EH (cell line): ENCODE data around the gene BFSP2.

Experiments
- DNase-seq: peaks from one replicate; pipeline ENCODE4 v3.0.0-alpha.2; 2015; ENCODE audit warnings: low read depth

BFSP2 gene

DNA sequence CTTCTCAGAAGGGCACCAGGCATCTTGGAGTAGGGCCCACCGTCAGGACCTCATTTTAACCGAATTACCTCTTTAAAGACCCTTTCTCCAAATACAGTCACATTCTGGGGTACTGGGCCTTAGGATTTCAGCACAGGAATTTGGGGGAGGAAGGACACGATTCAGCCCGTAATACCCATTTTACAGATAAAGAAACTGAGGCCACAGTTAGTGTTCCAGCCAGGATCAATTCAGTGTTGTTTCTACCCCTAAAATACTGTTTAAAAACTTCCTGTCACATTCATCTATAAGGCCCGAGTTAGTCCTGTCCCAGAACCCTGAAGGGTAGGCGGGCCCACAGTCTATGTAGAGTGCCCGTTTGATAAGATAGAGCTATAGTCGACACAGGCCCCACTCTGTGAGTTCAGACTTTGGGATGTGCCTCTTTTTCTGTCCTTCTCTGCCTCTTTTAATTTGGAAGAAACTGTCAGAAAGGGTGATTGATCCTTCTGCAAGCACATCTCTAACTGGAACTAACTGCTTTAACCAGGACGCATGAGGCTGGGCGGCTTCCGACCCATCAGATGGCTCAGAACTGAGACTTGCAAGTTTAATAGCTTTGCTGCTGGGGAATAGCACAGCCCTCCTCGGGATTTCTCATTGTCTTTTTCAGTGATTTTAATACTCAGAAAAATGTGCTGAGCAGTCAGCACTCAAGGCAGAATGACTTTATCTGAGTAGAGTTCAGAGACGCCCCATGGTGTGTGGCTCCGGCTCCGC, 19.5 kb downstream of the BFSP2 start:
- DNase-seq = no peak

DNA sequence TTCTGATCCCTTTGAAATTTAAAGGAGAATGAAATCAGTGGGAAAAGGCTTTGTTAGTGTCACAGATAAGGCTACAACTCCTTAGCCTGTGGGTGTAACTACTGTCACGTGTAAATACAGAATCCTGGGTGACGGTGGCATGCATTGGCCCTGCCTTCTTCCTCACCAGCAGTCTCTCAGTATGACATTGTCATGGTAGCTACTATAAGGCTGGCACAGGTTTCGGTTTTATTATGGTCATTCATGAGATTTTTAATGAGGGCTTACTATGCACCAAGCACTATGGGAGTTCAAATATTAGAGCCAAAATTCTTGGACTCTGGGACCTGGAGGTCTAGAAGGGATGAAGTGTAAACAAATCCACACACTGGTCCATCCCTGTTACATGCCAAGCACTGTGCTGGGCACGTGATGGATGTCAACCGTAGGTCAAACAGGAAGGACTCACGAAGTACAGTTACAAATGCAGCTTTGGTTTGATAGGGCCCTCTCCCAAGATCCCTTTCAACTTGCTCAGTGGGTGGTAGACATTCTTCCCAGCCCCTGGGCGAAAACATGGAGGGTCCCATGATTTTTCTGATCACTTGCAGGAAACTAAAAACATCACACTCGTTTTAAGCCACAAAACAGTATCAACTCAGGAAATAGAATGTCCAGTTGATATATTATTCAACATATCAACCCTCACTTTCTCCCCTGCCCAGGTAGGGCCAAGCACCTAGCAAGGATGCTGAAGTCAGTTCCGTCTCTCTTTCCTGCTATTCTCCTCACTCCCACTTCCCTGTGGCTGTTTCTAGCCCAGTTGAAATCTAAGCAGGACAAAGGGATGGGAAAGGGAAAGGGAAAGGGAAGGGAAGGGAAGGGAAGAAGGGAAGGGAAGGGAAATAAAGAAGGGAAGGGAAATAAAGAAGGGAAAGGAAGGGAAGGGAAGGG, 25.3 kb downstream of the BFSP2 start:
- DNase-seq = no peak

DNA sequence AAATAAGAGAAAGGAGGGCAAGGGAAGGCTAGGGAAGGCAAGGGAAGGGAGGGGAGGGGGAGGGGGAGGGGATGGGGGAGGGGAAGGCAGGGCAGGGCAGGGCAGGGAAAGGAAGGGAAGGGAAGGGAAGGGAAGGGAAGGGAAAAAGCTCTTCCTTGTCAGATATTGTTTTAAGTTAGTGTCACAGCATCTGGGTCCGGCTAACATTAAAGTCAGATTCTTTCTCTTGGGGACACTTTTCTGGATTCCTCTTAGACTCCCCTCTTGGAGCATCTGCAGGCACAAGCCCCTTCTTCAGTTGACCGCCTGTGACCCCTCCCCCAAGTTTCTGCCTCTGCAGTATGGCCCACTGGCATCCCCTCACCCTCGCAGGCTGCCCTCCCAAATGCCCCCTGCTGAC, 26.0 kb downstream of the BFSP2 start:
- no peak for DNase-seq

DNA sequence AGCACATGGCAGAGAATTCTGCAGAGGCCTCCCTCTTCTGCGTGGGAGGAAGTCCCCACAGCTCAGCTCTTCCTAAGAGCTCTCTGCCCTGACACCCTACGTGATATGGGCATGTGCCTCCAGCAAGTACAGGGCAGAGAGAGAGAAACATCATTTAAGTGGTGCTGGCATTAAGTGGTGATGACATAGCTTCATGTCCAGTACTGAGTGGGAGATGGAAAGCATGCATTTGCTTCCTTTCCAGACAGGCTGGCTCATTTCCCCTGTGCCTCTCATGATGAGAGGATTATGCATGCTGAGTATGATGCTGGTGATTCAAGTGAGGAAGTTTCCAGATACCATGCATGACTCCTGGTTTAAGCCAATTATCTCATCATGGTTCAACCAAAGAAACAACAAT, 26.9 kb downstream of the BFSP2 start:
- peak; percentile 69 for DNase-seq

- DNase-seq = no peak
These were observed 28.7 kb downstream of the BFSP2 start for GRCh38 chr3:133428552-133428951.

DNA sequence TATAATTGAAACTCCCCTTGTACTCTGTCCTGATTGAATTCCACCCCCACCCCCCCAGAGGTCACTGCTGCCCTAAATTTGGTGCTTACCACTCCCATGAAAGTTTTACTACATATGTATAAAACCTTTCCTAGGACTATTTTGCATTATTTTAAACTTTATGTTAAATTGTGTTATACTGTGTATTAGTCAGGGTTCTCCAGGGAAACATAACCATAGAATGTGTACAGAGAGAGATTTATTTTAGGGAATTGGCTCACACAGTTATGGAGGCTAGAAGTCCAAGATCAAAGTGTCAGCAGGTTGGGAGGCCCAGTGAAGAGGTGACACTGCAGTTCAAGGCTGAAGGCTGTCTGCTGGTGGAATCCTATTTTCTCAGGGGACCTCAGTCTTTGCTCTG, 29.2 kb downstream of the BFSP2 start:
- DNase-seq = no peak

- no peak for DNase-seq
These were observed 39.7 kb downstream of the BFSP2 start for GRCh38 chr3:133439563-133439962.

DNA sequence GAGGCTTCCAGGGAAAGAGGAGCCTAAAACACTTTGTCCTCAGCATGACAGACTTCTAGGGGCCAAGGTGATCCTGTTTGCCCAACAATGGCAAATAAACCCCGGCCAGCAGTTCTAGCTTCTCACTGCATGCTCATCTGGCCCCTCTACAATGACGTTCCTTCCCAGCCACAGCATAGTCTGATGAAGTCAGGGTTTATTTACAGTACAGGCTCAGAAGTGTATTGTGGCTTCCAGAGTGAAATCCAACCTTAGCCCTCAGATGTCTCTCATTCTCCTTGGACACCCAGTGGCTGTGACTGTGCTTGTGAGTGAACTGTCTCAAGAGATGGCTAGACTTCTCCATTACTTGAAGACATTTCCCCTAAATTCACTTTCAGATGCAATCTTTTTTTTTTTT, 40.8 kb downstream of the BFSP2 start:
- DNase-seq = peak; percentile 18

GRCh38 chr3:133441867-133442270, 42.0 kb downstream of the BFSP2 start:
- no peak for DNase-seq

- DNase-seq = no peak
These were observed 42.7 kb downstream of the BFSP2 start for GRCh38 chr3:133442518-133442917.

- peak; percentile 19 for DNase-seq
These were observed 44.0 kb downstream of the BFSP2 start for GRCh38 chr3:133443649-133444422.

DNA sequence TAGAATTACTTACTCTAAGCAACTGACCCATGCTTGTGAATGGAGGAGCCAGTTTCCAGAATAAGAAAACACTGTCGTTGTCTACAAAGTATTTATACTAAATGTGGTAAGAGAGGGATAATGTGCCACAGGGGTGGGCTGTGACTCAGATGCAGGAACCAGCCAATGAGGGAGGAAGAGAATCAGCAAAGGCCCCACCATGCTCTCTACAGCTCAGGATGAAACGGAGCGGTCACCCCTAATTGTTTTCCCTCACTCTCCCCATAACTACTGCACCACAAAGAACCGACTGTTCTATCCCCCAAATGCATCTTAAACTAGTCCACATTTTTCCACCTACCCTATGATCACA, 44.5 kb downstream of the BFSP2 start:
- DNase-seq = no peak

GRCh38 chr3:133445108-133445507, 45.3 kb downstream of the BFSP2 start:
- DNase-seq = no peak

DNA sequence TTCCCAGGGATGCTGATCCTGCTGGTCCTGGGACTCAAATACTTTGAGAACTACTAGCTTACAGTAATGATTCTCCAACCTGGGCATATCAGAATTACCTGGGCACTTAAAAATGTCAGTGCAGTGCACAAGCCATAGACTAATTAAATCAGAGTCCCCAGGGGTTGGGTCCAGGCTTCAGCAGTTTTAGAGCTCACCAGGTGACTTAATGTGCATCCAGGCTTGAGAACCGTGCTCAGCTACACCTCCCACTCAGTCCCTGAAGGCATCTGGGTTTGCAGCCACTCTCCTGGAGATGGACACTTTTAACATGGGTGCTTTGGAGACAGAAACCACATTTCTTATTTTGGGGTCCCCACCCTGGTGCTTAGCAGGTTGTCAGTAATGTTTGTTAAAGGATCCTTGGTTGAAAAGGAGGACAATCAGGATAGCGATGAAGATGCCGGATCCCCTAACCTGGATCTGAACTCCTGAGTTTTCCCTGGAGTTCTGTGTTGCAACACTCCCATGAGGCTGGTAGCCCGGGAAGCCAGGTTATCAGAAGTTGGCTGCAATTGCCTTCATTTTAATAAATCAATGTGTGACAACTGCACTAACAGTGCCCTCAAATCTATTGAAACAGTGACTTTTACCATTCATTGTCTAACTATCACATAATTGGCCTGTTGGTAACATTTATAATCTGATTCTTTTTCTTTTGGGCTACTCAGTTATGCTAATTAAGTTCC, 48.1 kb downstream of the BFSP2 start:
- no peak for DNase-seq

DNA sequence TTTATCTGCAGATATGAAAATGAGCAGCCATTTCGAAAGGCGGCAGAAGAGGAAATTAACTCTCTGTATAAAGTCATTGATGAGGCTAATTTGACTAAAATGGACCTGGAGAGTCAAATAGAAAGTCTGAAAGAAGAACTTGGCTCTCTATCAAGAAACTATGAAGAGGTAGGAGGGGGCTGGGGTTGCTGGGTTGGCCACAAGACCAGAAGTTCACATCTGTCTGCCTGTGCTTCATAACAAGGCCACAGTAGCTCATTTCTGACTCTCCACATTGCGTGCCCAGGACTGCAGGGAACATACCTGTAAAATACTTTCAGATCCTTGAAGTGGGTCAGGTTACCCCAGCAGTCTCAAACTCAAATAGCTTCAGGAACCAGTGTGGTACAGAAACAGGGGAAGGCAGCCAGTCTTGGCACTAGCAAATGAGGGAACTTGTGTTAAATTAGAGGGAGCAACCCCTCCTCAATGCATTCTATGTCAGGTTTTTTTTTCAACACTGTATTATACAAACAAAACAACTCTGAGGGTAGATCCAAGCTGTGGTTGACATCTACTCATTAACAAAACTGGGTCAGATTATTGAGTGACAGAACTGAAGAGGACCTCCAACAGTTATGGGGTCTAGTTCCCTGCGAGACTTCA, 48.7 kb downstream of the BFSP2 start:
- no peak for DNase-seq

DNA sequence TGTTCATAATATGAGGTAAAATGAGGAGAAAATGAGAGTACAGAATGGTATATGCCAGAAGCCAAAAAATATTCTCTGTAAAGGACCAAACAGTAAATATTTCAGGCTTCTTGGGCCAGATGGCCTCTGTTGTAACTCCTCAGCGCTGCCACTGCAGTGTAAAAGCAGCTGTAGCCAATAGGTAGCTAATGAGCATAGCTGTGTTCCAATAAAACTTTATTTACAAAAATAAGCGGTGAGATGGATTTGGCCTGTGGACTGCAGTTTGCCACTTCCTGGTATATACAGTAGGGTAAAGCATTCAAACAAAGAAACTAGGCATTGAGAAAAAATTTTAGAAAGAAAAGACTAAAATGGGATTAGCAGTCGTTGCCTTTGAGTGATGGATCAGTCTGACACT, 51.5 kb downstream of the BFSP2 start:
- no peak for DNase-seq

GRCh38 chr3:133452641-133453319, 52.9 kb downstream of the BFSP2 start:
- peak; percentile 94 for DNase-seq

DNA sequence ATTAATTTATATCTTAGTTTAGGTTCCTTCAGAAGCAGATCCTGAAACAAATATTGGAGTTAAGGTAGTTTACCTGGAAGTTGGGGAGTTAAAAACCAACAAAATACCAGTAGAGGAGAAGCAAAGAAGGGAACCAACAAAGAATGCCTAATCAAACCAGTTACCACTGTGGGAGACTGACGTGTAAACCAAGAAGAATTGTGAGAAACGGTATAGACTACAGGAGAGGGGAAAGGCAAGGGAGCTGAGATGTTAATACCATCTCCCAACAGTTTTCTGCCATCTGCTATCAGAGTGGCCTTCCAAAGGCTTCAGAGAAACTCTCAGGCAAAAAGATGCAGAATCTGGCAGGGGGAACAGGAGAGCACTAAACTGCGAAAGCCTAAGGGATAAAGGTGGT, 53.5 kb downstream of the BFSP2 start:
- peak; percentile 35 for DNase-seq

- DNase-seq = no peak
These were observed 55.4 kb downstream of the BFSP2 start for GRCh38 chr3:133455281-133455680.

- no peak for DNase-seq
These were observed 56.1 kb downstream of the BFSP2 start for GRCh38 chr3:133455960-133456359.

GRCh38 chr3:133457025-133457424, 57.2 kb downstream of the BFSP2 start:
- no peak for DNase-seq
